Fibroblast of mammary gland (primary cell): ENCODE data around the gene FOXO6.

Experiments used
- DNase-seq: peaks from one replicate; pipeline ENCODE4 v3.0.0-alpha.2; 2010; ENCODE audit warnings: low read depth
- H3K4me3 ChIP-seq: 2 replicates; pipeline ENCODE4 v1.5.1; 2011; ENCODE audit warnings: low read depth, mild to moderate bottlenecking, low read length, moderate library complexity; ENCODE audit not compliant: control insufficient read depth
- CTCF ChIP-seq: conservative IDR thresholded peaks from 2 replicates; pipeline ENCODE4 v1.5.1; 2011; ENCODE audit warnings: low read depth, low read length, inconsistent platforms; ENCODE audit not compliant: control insufficient read depth, insufficient read depth

FOXO6 gene

GRCh38 chr1:41370756-41371420 lies 9.7 kb downstream of the FOXO6 start:
- no peak for DNase-seq
- no peak for TF ChIP-seq CTCF
- H3K4me3 ChIP-seq: no peak overlapping the region

GRCh38 chr1:41371630-41372599 lies 10.7 kb downstream of the FOXO6 start:
- no peak for DNase-seq
- no peak for TF ChIP-seq CTCF

GRCh38 chr1:41372600-41372993 lies 11.4 kb downstream of the FOXO6 start:
- DNase-seq: no peak
- TF ChIP-seq CTCF: no peak
- H3K4me3 ChIP-seq: no peak overlapping the region

More at GRCh38 chr1:41371630-41372599, 10.7 kb downstream of the FOXO6 start:
- no peak overlapping the region for H3K4me3 ChIP-seq

- TF ChIP-seq CTCF: no peak
- no peak overlapping the region for H3K4me3 ChIP-seq
- DNase-seq: no peak
Observed at GRCh38 chr1:41373373-41373772, 12.1 kb downstream of the FOXO6 start.

- no peak for DNase-seq
- TF ChIP-seq CTCF: no peak
- H3K4me3 ChIP-seq: no peak overlapping the region
Observed at GRCh38 chr1:41374711-41375110, 13.5 kb downstream of the FOXO6 start.

- no peak for TF ChIP-seq CTCF
- DNase-seq: no peak
- no peak overlapping the region for H3K4me3 ChIP-seq
Observed at GRCh38 chr1:41377397-41377796, 16.2 kb downstream of the FOXO6 start.
